A549 (cell line): Measurements from ENCODE around the gene ZKSCAN5. TPM values are rescaled to one million over a fixed set of nuclear protein-coding genes. Genes with fewer than 3 reads are reported as not detected.
A peak's percentile ranks its signal among the peaks of the same experiment; 100 is the strongest.

ENCODE experiments used
- ATAC-seq, 2 experiments: fragments of 200-7000 bp in 1 of 2; fragments of >200 bp in 1 of 2; cut with Nextera tagmentation in 1 of 2; cut with Tn5 transposase in 1 of 2; 3 replicates each; pipeline versions ENCODE4 v1.8.0 to v1.9.1; 2018 to 2020; ENCODE audit warnings: mild to moderate bottlenecking in 1 of 2, moderate library complexity in 1 of 2
- CTCF ChIA-PET: fragments of 300-600 bp; sonication (Branson Sonifier 250); formaldehyde crosslinking; extraction: SDS; loops from one replicate; lab custom pipeline; 2021; ENCODE audit warnings: antibody characterized with exemption, inconsistent platforms; lab: Yijun Ruan, JAX
- POLR2A ChIA-PET: fragments of 350-600 bp; formaldehyde crosslinking; extraction: SDS; loops from one replicate; lab custom pipeline; 2021; ENCODE audit warnings: antibody characterized with exemption, inconsistent platforms; lab: Yijun Ruan, JAX
- DNase-seq, 2 experiments: peaks; one replicate each; pipeline versions ENCODE4 v3.0.0 to v3.0.0-alpha.2; 2011 to 2016; ENCODE audit warnings: low read depth in 1 of 2, low spot score in 1 of 2
- FAIRE-seq: peaks from 2 replicates; lab custom pipeline; 2011; peaks lifted over from hg19 to GRCh38; lab: Jason Lieb, UNC
- H3K27ac ChIP-seq, 2 experiments: fragments of >200 bp; sonication (Bioruptor Twin); formaldehyde crosslinking; 3 replicates each; pipeline ENCODE4 v1.5.1; 2016 to 2017
- H3K4me1 ChIP-seq: fragments of >200 bp; sonication (Bioruptor Twin); formaldehyde crosslinking; 3 replicates; pipeline ENCODE4 v1.6.1; 2016
- H3K4me2 ChIP-seq: fragments of >200 bp; sonication (Bioruptor Twin); formaldehyde crosslinking; 3 replicates; pipeline ENCODE4 v1.6.1; 2016
- H3K4me3 ChIP-seq: fragments of >200 bp; sonication (Bioruptor Twin); formaldehyde crosslinking; 3 replicates; pipeline ENCODE4 v1.5.1; 2016
- H3K9me3 ChIP-seq: fragments of >200 bp; sonication (Bioruptor Twin); formaldehyde crosslinking; 3 replicates; pipeline ENCODE4 v1.6.1; 2016
- ATOH8 ChIP-seq: fragments of 250-450 bp; sonication (Bioruptor Pico); IDR thresholded peaks from 2 replicates; pipeline ENCODE4 v1.5.0; 2020; ENCODE audit warnings: low read depth, mild to moderate bottlenecking, moderate library complexity
- BCL3 ChIP-seq: fragments of >200 bp; sonication (Bioruptor Twin); formaldehyde crosslinking; IDR thresholded peaks from 3 replicates; pipeline ENCODE4 v1.6.1; 2016
- BHLHE40 ChIP-seq: IDR thresholded peaks from 2 replicates; pipeline ENCODE4 v1.6.1; 2012; ENCODE audit warnings: low read depth, low read length, inconsistent platforms
- CBX8 ChIP-seq: fragments of 200-600 bp; sonication (generic); IDR thresholded peaks from 2 replicates; pipeline ENCODE4 v1.6.1; 2016
- CEBPB ChIP-seq, 2 experiments: fragments of >200 bp in 1 of 2; sonication (Bioruptor Twin) in 1 of 2; formaldehyde crosslinking in 1 of 2; IDR thresholded peaks; 2 replicates each; pipeline ENCODE4 v1.6.1; 2012 to 2016
- EHF ChIP-seq: fragments of 250-450 bp; sonication (Bioruptor Pico); IDR thresholded peaks from 2 replicates; pipeline ENCODE4 v1.5.0; 2020; ENCODE audit warnings: mild to moderate bottlenecking
- EHMT2 ChIP-seq: fragments of 200-600 bp; sonication (generic); IDR thresholded peaks from 2 replicates; pipeline ENCODE4 v1.6.1; 2016; ENCODE audit warnings: antibody characterized with exemption, low read depth, mild to moderate bottlenecking, moderate library complexity
- EP300 ChIP-seq, 2 experiments: fragments of >200 bp; sonication (Bioruptor Twin); formaldehyde crosslinking; IDR thresholded peaks; 2 replicates in 1 of 2; 3 replicates in 1 of 2; pipeline ENCODE4 v1.6.1; 2016 to 2017
- FOSL2 ChIP-seq, 2 experiments: fragments of 450-650 bp in 1 of 2; fragments of >200 bp in 1 of 2; sonication (Bioruptor Twin) in 1 of 2; formaldehyde crosslinking; IDR thresholded peaks; 2 replicates each; pipeline versions ENCODE4 v1.5.0 to v1.6.1; 2016 to 2020; ENCODE audit warnings: mild to moderate bottlenecking in 1 of 2, moderate library complexity in 1 of 2
- FOXS1 ChIP-seq: fragments of 250-450 bp; sonication (Bioruptor Pico); IDR thresholded peaks from 2 replicates; pipeline ENCODE4 v1.5.0; 2020; ENCODE audit warnings: mild to moderate bottlenecking, moderate library complexity
- GATA3 ChIP-seq: IDR thresholded peaks from 2 replicates; pipeline ENCODE4 v1.6.1; 2012; ENCODE audit warnings: borderline replicate concordance
- HDAC2 ChIP-seq: fragments of 200-600 bp; sonication (generic); IDR thresholded peaks from 2 replicates; pipeline ENCODE4 v1.6.1; 2016
- HOXA7 ChIP-seq: fragments of 250-450 bp; sonication (Bioruptor Pico); IDR thresholded peaks from 2 replicates; pipeline ENCODE4 v1.5.0; 2020; ENCODE audit warnings: mild to moderate bottlenecking, moderate library complexity
- HOXB13 ChIP-seq: fragments of 250-450 bp; sonication (Bioruptor Pico); IDR thresholded peaks from 2 replicates; pipeline ENCODE4 v1.5.0; 2020; ENCODE audit warnings: low read depth, mild to moderate bottlenecking, moderate library complexity
- JUN ChIP-seq, 2 experiments: fragments of >200 bp; sonication (Bioruptor Twin); formaldehyde crosslinking; IDR thresholded peaks; 2 replicates in 1 of 2; 3 replicates in 1 of 2; pipeline ENCODE4 v1.6.1; 2016 to 2017
- JUNB ChIP-seq: fragments of >200 bp; sonication (Bioruptor Twin); formaldehyde crosslinking; IDR thresholded peaks from 2 replicates; pipeline ENCODE4 v1.6.1; 2016
- MAFK ChIP-seq: fragments of 450-650 bp; IDR thresholded peaks from 2 replicates; pipeline ENCODE4 v1.6.1; 2014; ENCODE audit not compliant: partially characterized antibody
- MAX ChIP-seq: IDR thresholded peaks from 2 replicates; pipeline ENCODE4 v1.6.1; 2012
- MAZ ChIP-seq: fragments of 150-350 bp; IDR thresholded peaks from 2 replicates; pipeline ENCODE4 v1.6.1; 2014; ENCODE audit warnings: antibody characterized with exemption, low read depth, low read length, borderline replicate concordance
- PBX3 ChIP-seq: IDR thresholded peaks from 2 replicates; pipeline ENCODE4 v1.6.1; 2012
- POLR2A ChIP-seq: IDR thresholded peaks from 2 replicates; pipeline ENCODE4 v1.6.1; 2012; ENCODE audit warnings: mild to moderate bottlenecking, low read length
- POLR2AphosphoS2 ChIP-seq: conservative IDR thresholded peaks from 2 replicates; pipeline ENCODE4 v1.6.1; 2012; ENCODE audit warnings: low read length, improper control_type of control experiment, inconsistent platforms
- RAD21 ChIP-seq, 2 experiments: fragments of >200 bp in 1 of 2; sonication (Bioruptor Twin) in 1 of 2; formaldehyde crosslinking in 1 of 2; IDR thresholded peaks in 1 of 2; conservative IDR thresholded peaks in 1 of 2; 2 replicates in 1 of 2; 3 replicates in 1 of 2; pipeline ENCODE4 v1.6.1; 2012 to 2018; ENCODE audit warnings: inconsistent platforms in 1 of 2
- RARB ChIP-seq: fragments of 250-450 bp; sonication (Bioruptor Pico); IDR thresholded peaks from 2 replicates; pipeline ENCODE4 v1.8.0; 2021; ENCODE audit warnings: mild to moderate bottlenecking, moderate library complexity
- RCOR1 ChIP-seq: fragments of 150-350 bp; IDR thresholded peaks from 2 replicates; pipeline ENCODE4 v1.6.1; 2014; ENCODE audit warnings: antibody characterized with exemption, low read length, low read depth
- RFX5 ChIP-seq: fragments of 450-650 bp; IDR thresholded peaks from 2 replicates; pipeline ENCODE4 v1.7.1; 2014; ENCODE audit warnings: antibody characterized with exemption, mild to moderate bottlenecking, moderate library complexity
- SMC3 ChIP-seq: fragments of >200 bp; sonication (Bioruptor Twin); formaldehyde crosslinking; IDR thresholded peaks from 3 replicates; pipeline ENCODE4 v1.6.1; 2018; ENCODE audit warnings: inconsistent platforms
- TFCP2L1 ChIP-seq: fragments of 250-450 bp; sonication (Bioruptor Pico); IDR thresholded peaks from 2 replicates; pipeline ENCODE4 v1.5.0; 2021; ENCODE audit warnings: mild to moderate bottlenecking
- ZC3H11A ChIP-seq: fragments of 450-650 bp; IDR thresholded peaks from 2 replicates; pipeline ENCODE4 v1.6.1; 2014; ENCODE audit warnings: antibody characterized with exemption, mild to moderate bottlenecking
- ZSCAN20 ChIP-seq: fragments of 250-450 bp; sonication (Bioruptor Pico); IDR thresholded peaks from 2 replicates; pipeline ENCODE4 v1.8.0; 2022; ENCODE audit warnings: mild to moderate bottlenecking, moderate library complexity
- WGBS: methylation state at CpG from one replicate; pipeline ENCODE4 v1.1.6; 2017; ENCODE audit errors: missing lambda C conversion rate; 5-methylcytosine and 5-hydroxymethylcytosine counted together
- polyA plus RNA-seq, 4 experiments: library from polyadenylated mRNA; depleted of rRNA in 3 of 4; stranded (reverse); fragments of >200 nt; fragmentation: RNase III in 1 of 4; extraction: RNeasy Plus Mini Kit Qiagen cat#74134 plus additional on column Dnase treatment in 1 of 4; gene quantifications; 2 replicates in 3 of 4; 3 replicates in 1 of 4; pipeline ENCODE4 v1.2.3, GENCODE V29; 2011 to 2017

ZKSCAN5 gene
- polyA plus RNA-seq, 2 of the 4 experiments (the other 2 are of a cell fraction) = 8.2 to 15.7 TPM

- TF ChIP-seq SMC3 (no peak), ZC3H11A (no peak), PBX3 (no peak), FOXS1 (CRISPR knock-in tag) (no peak), HDAC2 (no peak), EHMT2 (no peak), HOXB13 (CRISPR knock-in tag) (no peak), ZSCAN20 (no peak), JUNB (no peak), GATA3 (no peak), POLR2AphosphoS2 (no peak), MAFK (no peak), RCOR1 (no peak), POLR2A (no peak), HOXA7 (CRISPR knock-in tag) (no peak), MAZ (no peak)
- TF ChIP-seq, all 56 proteins: peak for 0
- POLR2A ChIA-PET = interaction anchor here (1.5 to 1.6 kb wide), 2 partner anchors 54 to 60 kb away, joined by 4 read pairs; partner anchors contain the start of genes FAM200A and ZNF655
- FAIRE-seq (no peak), DNase-seq (no peak), ATAC-seq (no peak)
- peak overlapping the region; percentile 87 for H3K4me2 ChIP-seq
- H3K4me1 ChIP-seq = peaks cover 12% of the 10 kb centered on the region; the same call in 2 of the 3 replicates
- WGBS = 86% methylated on average over 11 of the region's 11 CpGs
- no peak overlapping the region for H3K27ac ChIP-seq
- peaks cover 33% of the 10 kb centered on the region for H3K9me3 ChIP-seq
- H3K4me3 ChIP-seq = peak overlapping the region; percentile 71
- CTCF ChIA-PET = interaction anchor here (0.7 kb wide), 1 partner anchor 681 kb away, joined by 3 read pairs; no protein-coding TSS in a partner anchor
These were observed 5.9 kb upstream of the ZKSCAN5 start for GRCh38 chr7:99498546-99498944.

GRCh38 chr7:99499371-99499720 is 5.1 kb upstream of the ZKSCAN5 start:
- H3K4me1 ChIP-seq = peaks cover 12% of the 10 kb centered on the region; the same call in 2 of the 3 replicates
- DNase-seq = peak in 1 of 2 experiments; percentile 30
- FAIRE-seq = no peak
- POLR2A ChIA-PET = interaction anchor here (0.6 to 2.8 kb wide), 7 partner anchors 9 to 59 kb away, joined by 3 to 17 read pairs (median 5); partner anchors contain the start of genes FAM200A and ZNF655
- CTCF ChIA-PET = interaction anchor here (0.7 to 1.7 kb wide), 3 partner anchors 9 to 680 kb away, joined by 3 to 5 read pairs (median 3); partner anchors contain the start of gene ZSCAN25
- ATAC-seq = peak; percentile 2 to 14; a peak in 3 of 6 replicates
- H3K9me3 ChIP-seq = peaks cover 25% of the 10 kb centered on the region
- peak overlapping the region; percentile 71 for H3K4me3 ChIP-seq
- 3% methylated on average over 10 of the region's 14 CpGs for WGBS
- peak overlapping the region; percentile 87 for H3K4me2 ChIP-seq
- H3K27ac ChIP-seq = peak overlapping the region; percentile 81 to 88
- TF ChIP-seq RCOR1 = no peak
- TF ChIP-seq JUNB = no peak
- TF ChIP-seq EHF (CRISPR knock-in tag) = 0 out of 2 replicates have a peak, but pooled peaks have one; percentile 21
- no peak for TF ChIP-seq CBX8
- no peak for TF ChIP-seq SMC3
- no peak for TF ChIP-seq MAZ
- no peak for TF ChIP-seq EP300 (IDR thresholded peaks at IDR 0.05)

- Histone ChIP-seq H3K4me1 (peaks cover 12% of the 10 kb centered on the region; the same call in 2 of the 3 replicates), H3K27ac (peak within 1 kb of the TSS; percentile 81 to 88), H3K4me3 (peak within 1 kb of the TSS; percentile 71), H3K9me3 (peaks cover 19% of the 10 kb centered on the region), H3K4me2 (peak within 1 kb of the TSS; percentile 87)
- DNase-seq = peak; percentile 95
- ChIA-PET POLR2A (interaction anchor here (0.6 to 2.8 kb wide), 9 partner anchors 10 to 59 kb away, joined by 3 to 17 read pairs (median 5); partner anchors contain the start of genes FAM200A and ZNF655), CTCF (interaction anchor here (0.6 to 1.7 kb wide), 3 partner anchors 9 to 116 kb away, joined by 3 to 5 read pairs (median 3); partner anchors contain the start of gene ZSCAN25)
- FAIRE-seq = no peak
- WGBS = 2% methylated on average over 56 of the region's 68 CpGs
- peak; percentile 66 to 73 for ATAC-seq
- TF ChIP-seq ATOH8 (CRISPR knock-in tag) (no peak), POLR2A (peak; percentile 55), MAX (peak; percentile 91), CBX8 (no peak), RARB (CRISPR knock-in tag) (no peak), FOSL2 (IDR thresholded peaks at IDR 0.05) (no peak), FOSL2 (CRISPR knock-in tag; IDR thresholded peaks at IDR 0.05) (no peak), CEBPB (IDR thresholded peaks at IDR 0.05) (peak in 1 of 2 experiments; percentile 69; a peak in 2 of 4 replicates), EP300 (IDR thresholded peaks at IDR 0.05) (no peak), RFX5 (no peak), BCL3 (peak; percentile 71; the same call in 2 of the 3 replicates), GATA3 (no peak), MAFK (no peak), BHLHE40 (peak; percentile 22; the same call in 1 of the 2 replicates), RAD21 (conservative IDR thresholded peaks at IDR 0.05 in 1 of 2, IDR thresholded peaks at IDR 0.05 in 1 of 2) (peak in 1 of 2 experiments; percentile 13; a peak in 1 of 5 replicates), TFCP2L1 (no peak), JUN (IDR thresholded peaks at IDR 0.05) (peak; percentile 76 to 82; a peak in 3 of 5 replicates)
These were observed 4.5 kb upstream of the ZKSCAN5 start, which contains the start of gene ZNF394 for GRCh38 chr7:99499721-99500636. Gene ZNF394 (minus strand): TSS chr7:99500281. CDS start chr7:99500093, 188 bp downstream.
